ENCODE data around the gene MAPK1IP1L.

- TF ChIP-seq ZBTB21 (CRISPR knock-in tag; IDR thresholded peaks at IDR 0.05) (no peak), CTCF (CRISPR knock-in tag; IDR thresholded peaks at IDR 0.05) (no peak), ZNF138 (CRISPR knock-in tag; IDR thresholded peaks at IDR 0.05; ENCODE audit: low read depth) (no peak), KLF11 (CRISPR knock-in tag; IDR thresholded peaks at IDR 0.05) (no peak), RBFOX2 (IDR thresholded peaks at IDR 0.05; ENCODE audit: low read depth, low read length) (no peak), ZNF430 (CRISPR knock-in tag; IDR thresholded peaks at IDR 0.05) (no peak)
Observed at GRCh38 chr14:55115460-55115859, 64.0 kb downstream of the MAPK1IP1L start.

Measured in HepG2 (cell line).